ENCODE data around the gene HMGN4.

Gene HMGN4

GRCh38 chr6:26524722-26525370 lies 13.3 kb upstream of the HMGN4 start:
- TF ChIP-seq CTCF (IDR thresholded peaks at IDR 0.05; ENCODE audit: low read depth, low read length, missing control alignments) = no peak
- H3K4me3 ChIP-seq (ENCODE audit: low read depth, low read length) = no peak overlapping the region
- DNase-seq (ENCODE audit: low read depth) = no peak

GRCh38 chr6:26525838-26526237 lies 12.3 kb upstream of the HMGN4 start:
- TF ChIP-seq CTCF (IDR thresholded peaks at IDR 0.05; ENCODE audit: low read depth, low read length, missing control alignments) = no peak
- DNase-seq (ENCODE audit: low read depth) = no peak

GRCh38 chr6:26526928-26527327 lies 11.2 kb upstream of the HMGN4 start:
- no peak for DNase-seq (ENCODE audit: low read depth)
- TF ChIP-seq CTCF (IDR thresholded peaks at IDR 0.05; ENCODE audit: low read depth, low read length, missing control alignments) = no peak
- H3K4me3 ChIP-seq (ENCODE audit: low read depth, low read length) = no peak overlapping the region

More at GRCh38 chr6:26525838-26526237, 12.3 kb upstream of the HMGN4 start:
- H3K4me3 ChIP-seq (ENCODE audit: low read depth, low read length) = no peak overlapping the region

DNA sequence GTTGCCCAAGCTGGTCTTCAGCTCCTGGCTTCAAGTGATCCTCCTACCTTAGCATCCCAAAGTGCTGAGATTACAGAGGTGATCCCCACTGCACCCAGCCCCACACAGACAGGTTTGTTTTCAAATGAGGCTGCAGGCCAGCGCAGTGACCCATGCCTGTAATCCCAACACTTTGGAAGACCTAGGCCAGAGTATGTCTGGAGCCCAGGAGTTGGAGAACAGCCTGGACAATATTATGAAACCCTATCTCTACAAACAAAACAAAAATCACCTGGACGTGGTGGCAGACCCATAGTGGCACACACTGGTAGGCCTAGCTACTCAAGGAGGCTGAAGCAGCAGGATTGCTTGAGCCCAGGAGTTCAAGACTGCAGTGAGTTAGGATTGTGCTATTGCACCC lies 8.0 kb upstream of the HMGN4 start:
- DNase-seq (ENCODE audit: low read depth) = no peak
- no peak for TF ChIP-seq CTCF (IDR thresholded peaks at IDR 0.05; ENCODE audit: low read depth, low read length, missing control alignments)
- no peak overlapping the region for H3K4me3 ChIP-seq (ENCODE audit: low read depth, low read length)

- H3K4me3 ChIP-seq (ENCODE audit: low read depth, low read length) = no peak overlapping the region
- TF ChIP-seq CTCF (IDR thresholded peaks at IDR 0.05; ENCODE audit: low read depth, low read length, missing control alignments) = no peak
- no peak for DNase-seq (ENCODE audit: low read depth)
These were observed 6.3 kb upstream of the HMGN4 start for GRCh38 chr6:26531897-26532296.

GRCh38 chr6:26532699-26533531 lies 5.3 kb upstream of the HMGN4 start:
- peak; percentile 86 for DNase-seq (ENCODE audit: low read depth)
- H3K4me3 ChIP-seq (ENCODE audit: low read depth, low read length) = peak overlapping the region; percentile 45
- no peak for TF ChIP-seq CTCF (IDR thresholded peaks at IDR 0.05; ENCODE audit: low read depth, low read length, missing control alignments)
